GM04504 (cell line): ENCODE measurements around the gene TNFRSF8.
A peak's percentile ranks its signal among the peaks of the same experiment; 100 is the strongest.

ENCODE experiments used
- DNase-seq: peaks from one replicate; pipeline ENCODE4 v3.0.0-alpha.2; 2012; ENCODE audit warnings: low read depth

The TNFRSF8 gene

GRCh38 chr1:12121212-12122003 is 58.3 kb downstream of the TNFRSF8 start:
- DNase-seq = peak; percentile 77

- no peak for DNase-seq
Measured at GRCh38 chr1:12123172-12123571, 60.1 kb downstream of the TNFRSF8 start.

GRCh38 chr1:12124693-12125421 is 61.8 kb downstream of the TNFRSF8 start:
- DNase-seq = no peak

- DNase-seq = no peak
Measured at GRCh38 chr1:12125422-12126355, 62.6 kb downstream of the TNFRSF8 start.

- no peak for DNase-seq
Measured at GRCh38 chr1:12126781-12127180, 63.7 kb downstream of the TNFRSF8 start.

GRCh38 chr1:12127206-12127810 is 64.2 kb downstream of the TNFRSF8 start:
- DNase-seq = no peak

- no peak for DNase-seq
Measured at GRCh38 chr1:12128120-12128519, 65.0 kb downstream of the TNFRSF8 start.

- no peak for DNase-seq
Measured at GRCh38 chr1:12129624-12130023, 66.5 kb downstream of the TNFRSF8 start.

- DNase-seq = no peak
Measured at GRCh38 chr1:12130466-12131130, 67.5 kb downstream of the TNFRSF8 start.

GRCh38 chr1:12132078-12132477 is 69.0 kb downstream of the TNFRSF8 start:
- peak; percentile 87 for DNase-seq

GRCh38 chr1:12134716-12135115 is 71.6 kb downstream of the TNFRSF8 start:
- DNase-seq = no peak

GRCh38 chr1:12135612-12136011 is 72.5 kb downstream of the TNFRSF8 start:
- no peak for DNase-seq

GRCh38 chr1:12136916-12137610 is 74.0 kb downstream of the TNFRSF8 start:
- no peak for DNase-seq

- no peak for DNase-seq
Measured at GRCh38 chr1:12138196-12139168, 75.4 kb downstream of the TNFRSF8 start.

- no peak for DNase-seq
Measured at GRCh38 chr1:12140016-12140415, 76.9 kb downstream of the TNFRSF8 start.

- DNase-seq = no peak
Measured at GRCh38 chr1:12140515-12141162, 77.5 kb downstream of the TNFRSF8 start.

- DNase-seq = no peak
Measured at GRCh38 chr1:12141163-12141850, 78.2 kb downstream of the TNFRSF8 start.

GRCh38 chr1:12142141-12142823 is 79.2 kb downstream of the TNFRSF8 start:
- DNase-seq = no peak
